22Rv1 (cell line): ENCODE results near the gene KCNF1.
A peak's percentile ranks its signal among the peaks of the same experiment; 100 is the strongest.

Source experiments
- H3K27ac ChIP-seq: fragments of 450-650 bp; 2 replicates; pipeline ENCODE4 v1.5.1; 2017
- CTCF ChIP-seq: fragments of 450-650 bp; IDR thresholded peaks from 2 replicates; pipeline ENCODE4 v1.5.1; 2017; ENCODE audit warnings: mild to moderate bottlenecking
- ZFX ChIP-seq: fragments of 450-650 bp; IDR thresholded peaks from 2 replicates; pipeline ENCODE4 v1.6.1; 2017; ENCODE audit warnings: antibody characterized with exemption, borderline replicate concordance

The KCNF1 gene

GRCh38 chr2:10909996-10910341 is 1.8 kb upstream of the KCNF1 start:
- H3K27ac ChIP-seq: no peak overlapping the region
- peak; percentile 42 for TF ChIP-seq CTCF
- no peak for TF ChIP-seq ZFX

GRCh38 chr2:10910625-10911024 is 1.1 kb upstream of the KCNF1 start:
- TF ChIP-seq ZFX (no peak), CTCF (no peak)

GRCh38 chr2:10912076-10912731 is 470 bp downstream of the KCNF1 start:
- no peak overlapping the region for H3K27ac ChIP-seq
- TF ChIP-seq CTCF: no peak
- no peak for TF ChIP-seq ZFX

More at GRCh38 chr2:10910625-10911024, 1.1 kb upstream of the KCNF1 start:
- no peak overlapping the region for H3K27ac ChIP-seq

- TF ChIP-seq ZFX (no peak), CTCF (no peak)
- no peak overlapping the region for H3K27ac ChIP-seq
These were observed 1.2 kb downstream of the KCNF1 start for GRCh38 chr2:10912796-10913455.

GRCh38 chr2:10913501-10914271 is 2.0 kb downstream of the KCNF1 start:
- H3K27ac ChIP-seq: no peak overlapping the region
- no peak for TF ChIP-seq CTCF

- H3K27ac ChIP-seq: no peak overlapping the region
- TF ChIP-seq ZFX (no peak), CTCF (no peak)
These were observed 2.5 kb downstream of the KCNF1 start for GRCh38 chr2:10914272-10914693.

- no peak for TF ChIP-seq CTCF
- no peak for TF ChIP-seq ZFX
These were observed 3.5 kb downstream of the KCNF1 start for GRCh38 chr2:10915236-10915635.

More at GRCh38 chr2:10915236-10915635, 3.5 kb downstream of the KCNF1 start:
- no peak overlapping the region for H3K27ac ChIP-seq
